Measurements from ENCODE around the gene ALDH1A3.

The ALDH1A3 gene

GRCh38 chr15:100836501-100836900 lies 43.1 kb upstream of the ALDH1A3 start:
- in situ Hi-C loops (cut with HindIII; ENCODE audit: low sequenced_read_pairs): no loop called here
- H3K4me3 ChIP-seq (ENCODE audit: low read depth, low read length): no peak overlapping the region
- no peak for TF ChIP-seq CTCF (IDR thresholded peaks at IDR 0.05; ENCODE audit: low read depth, low read length, missing control alignments)
- DNase-seq (ENCODE audit: low read depth): no peak

- TF ChIP-seq CTCF (IDR thresholded peaks at IDR 0.05; ENCODE audit: low read depth, low read length, missing control alignments): no peak
- DNase-seq (ENCODE audit: low read depth): no peak
- no peak overlapping the region for H3K4me3 ChIP-seq (ENCODE audit: low read depth, low read length)
- in situ Hi-C loops (cut with HindIII; ENCODE audit: low sequenced_read_pairs): loop anchor here (10.0 kb wide), 1 partner anchor 137 kb away; no protein-coding TSS in a partner anchor
Observed at GRCh38 chr15:100841426-100841825, 38.2 kb upstream of the ALDH1A3 start.

- TF ChIP-seq CTCF (IDR thresholded peaks at IDR 0.05; ENCODE audit: low read depth, low read length, missing control alignments): no peak
- DNase-seq (ENCODE audit: low read depth): no peak
- in situ Hi-C loops (cut with HindIII; ENCODE audit: low sequenced_read_pairs): loop anchor here (10.0 kb wide), 1 partner anchor 138 kb away; no protein-coding TSS in a partner anchor
- no peak overlapping the region for H3K4me3 ChIP-seq (ENCODE audit: low read depth, low read length)
Observed at GRCh38 chr15:100842756-100843730, 36.6 kb upstream of the ALDH1A3 start.

- DNase-seq (ENCODE audit: low read depth): no peak
- TF ChIP-seq CTCF (IDR thresholded peaks at IDR 0.05; ENCODE audit: low read depth, low read length, missing control alignments): no peak
- in situ Hi-C loops (cut with HindIII; ENCODE audit: low sequenced_read_pairs): loop anchor here (10.0 kb wide), 1 partner anchor 139 kb away; no protein-coding TSS in a partner anchor
- H3K4me3 ChIP-seq (ENCODE audit: low read depth, low read length): no peak overlapping the region
Observed at GRCh38 chr15:100844167-100844566, 35.5 kb upstream of the ALDH1A3 start.

GRCh38 chr15:100844778-100845177 lies 34.9 kb upstream of the ALDH1A3 start:
- in situ Hi-C loops (cut with HindIII; ENCODE audit: low sequenced_read_pairs): loop anchor here (10.0 kb wide), 1 partner anchor 140 kb away; no protein-coding TSS in a partner anchor
- no peak for TF ChIP-seq CTCF (IDR thresholded peaks at IDR 0.05; ENCODE audit: low read depth, low read length, missing control alignments)
- H3K4me3 ChIP-seq (ENCODE audit: low read depth, low read length): no peak overlapping the region
- no peak for DNase-seq (ENCODE audit: low read depth)

GRCh38 chr15:100847194-100847593 lies 32.4 kb upstream of the ALDH1A3 start:
- H3K4me3 ChIP-seq (ENCODE audit: low read depth, low read length): no peak overlapping the region
- no peak for DNase-seq (ENCODE audit: low read depth)
- in situ Hi-C loops (cut with HindIII; ENCODE audit: low sequenced_read_pairs): loop anchor here (10.0 kb wide), 1 partner anchor 142 kb away; no protein-coding TSS in a partner anchor
- no peak for TF ChIP-seq CTCF (IDR thresholded peaks at IDR 0.05; ENCODE audit: low read depth, low read length, missing control alignments)

All from astrocyte of the cerebellum (primary cell).